ENCODE measurements around the gene E4F1. TPM values are rescaled to one million over a fixed set of nuclear protein-coding genes. Genes with fewer than 3 reads are reported as not detected.

Gene E4F1
- total and polyA plus RNA-seq, 2 of the 8 experiments (the other 6 are each of a cell fraction or from before 2014, with no cell fraction given) = 22.2 to 27.0 TPM

DNA sequence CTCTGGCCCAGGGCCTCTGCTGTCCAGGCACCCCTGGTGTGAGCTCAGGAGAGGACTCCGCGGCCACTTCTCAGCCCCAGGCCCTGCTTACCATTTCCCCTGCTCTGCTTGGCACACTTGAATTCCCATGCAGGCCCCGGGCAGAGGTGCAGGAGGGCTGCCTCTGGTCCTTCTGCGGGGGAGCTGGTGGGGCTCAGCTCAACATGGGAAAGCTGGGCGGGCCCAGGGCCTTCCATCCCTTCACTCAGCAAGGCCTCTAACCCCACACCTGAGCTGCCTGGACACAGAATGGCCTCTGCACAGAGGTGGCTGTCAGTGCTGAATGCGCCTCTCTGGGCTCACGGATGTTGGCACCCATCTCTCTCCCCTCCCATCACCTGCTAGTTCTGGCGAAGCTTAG lies 57.1 kb downstream of the E4F1 start (continued):
- no peak for TF ChIP-seq GABPA (IDR thresholded peaks at IDR 0.05; ENCODE audit: borderline replicate concordance, insufficient read depth, low read length)
- TF ChIP-seq, protein P1, sequence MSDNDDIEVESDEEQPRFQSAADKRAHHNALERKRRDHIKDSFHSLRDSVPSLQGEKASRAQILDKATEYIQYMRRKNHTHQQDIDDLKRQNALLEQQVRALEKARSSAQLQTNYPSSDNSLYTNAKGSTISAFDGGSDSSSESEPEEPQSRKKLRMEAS (IDR thresholded peaks at IDR 0.05) = no peak
- TF ChIP-seq TAF1 (IDR thresholded peaks at IDR 0.05; ENCODE audit: low read depth, low read length) = no peak
- no peak for TF ChIP-seq MAFK (IDR thresholded peaks at IDR 0.05; ENCODE audit: low read depth, low read length)
- TF ChIP-seq CBX8 (IDR thresholded peaks at IDR 0.05; ENCODE audit: borderline replicate concordance, low read depth, low read length) = no peak
- TF ChIP-seq, protein P2, sequence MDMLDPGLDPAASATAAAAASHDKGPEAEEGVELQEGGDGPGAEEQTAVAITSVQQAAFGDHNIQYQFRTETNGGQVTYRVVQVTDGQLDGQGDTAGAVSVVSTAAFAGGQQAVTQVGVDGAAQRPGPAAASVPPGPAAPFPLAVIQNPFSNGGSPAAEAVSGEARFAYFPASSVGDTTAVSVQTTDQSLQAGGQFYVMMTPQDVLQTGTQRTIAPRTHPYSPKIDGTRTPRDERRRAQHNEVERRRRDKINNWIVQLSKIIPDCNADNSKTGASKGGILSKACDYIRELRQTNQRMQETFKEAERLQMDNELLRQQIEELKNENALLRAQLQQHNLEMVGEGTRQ (IDR thresholded peaks at IDR 0.05; ENCODE audit: low read length) = no peak
